ENCODE data around the gene SERINC2.
"Not testable (repeated sequence)": the region's sequence is repeated elsewhere in the genome, so short reads cannot be mapped to it uniquely, and the experiment has no call there.

SERINC2 gene

GRCh38 chr1:31472673-31473072 is 59.7 kb downstream of the SERINC2 start:
- not testable (repeated sequence) for DNase-seq

- not testable (repeated sequence) for DNase-seq
Measured at GRCh38 chr1:31473508-31473907, 60.5 kb downstream of the SERINC2 start.

GRCh38 chr1:31474567-31474966 is 61.6 kb downstream of the SERINC2 start:
- not testable (repeated sequence) for DNase-seq

- DNase-seq = no peak
Measured at GRCh38 chr1:31476891-31477846, 64.2 kb downstream of the SERINC2 start.

- no peak for DNase-seq
Measured at GRCh38 chr1:31478167-31478566, 65.2 kb downstream of the SERINC2 start.

- no peak for DNase-seq
Measured at GRCh38 chr1:31479811-31480210, 66.8 kb downstream of the SERINC2 start.

- not testable (repeated sequence) for DNase-seq
Measured at GRCh38 chr1:31480426-31480825, 67.4 kb downstream of the SERINC2 start.

- no peak for DNase-seq
Measured at GRCh38 chr1:31482482-31483011, 69.5 kb downstream of the SERINC2 start.

- DNase-seq = no peak
Measured at GRCh38 chr1:31483012-31483946, 70.3 kb downstream of the SERINC2 start.

Data from activated CD4-positive, alpha-beta T cell treated with anti-CD3 and anti-CD28 coated beads, Interleukin-2, amount 50 U/mL, for 4 hours (primary cell).